SK-N-SH treated with all-trans-retinoic acid at 6 μM for 48 hours (cell line): ENCODE measurements around the gene GPR61.

Source experiments
- ATAC-seq: fragments of 200-7000 bp; cut with Tn5 transposase; 3 replicates; pipeline ENCODE4 v1.9.1; 2020; ENCODE audit warnings: mild to moderate bottlenecking, moderate library complexity
- ARNTL ChIP-seq: fragments of 450-650 bp; formaldehyde crosslinking; IDR thresholded peaks from 2 replicates; pipeline ENCODE4 v1.5.0; 2020; ENCODE audit warnings: low read depth, mild to moderate bottlenecking, moderate library complexity, borderline replicate concordance
- BACH2 ChIP-seq: fragments of 250-450 bp; sonication (Bioruptor Pico); IDR thresholded peaks from 2 replicates; pipeline ENCODE4 v1.9.0; 2021; ENCODE audit warnings: mild to moderate bottlenecking, borderline replicate concordance
- CREB5 ChIP-seq: fragments of 250-450 bp; sonication (Bioruptor Pico); IDR thresholded peaks from 2 replicates; pipeline ENCODE4 v1.5.1; 2020; ENCODE audit warnings: low read depth, mild to moderate bottlenecking, moderate library complexity
- CSDC2 ChIP-seq: fragments of 250-450 bp; sonication (Bioruptor Pico); IDR thresholded peaks from 2 replicates; pipeline ENCODE4 v1.5.0; 2020; ENCODE audit warnings: mild to moderate bottlenecking, moderate library complexity
- CSRNP3 ChIP-seq: fragments of 250-450 bp; sonication (Bioruptor Pico); IDR thresholded peaks from 2 replicates; pipeline ENCODE4 v1.5.1; 2021; ENCODE audit warnings: mild to moderate bottlenecking, moderate library complexity
- ESRRG ChIP-seq: fragments of 250-450 bp; sonication (Bioruptor Pico); IDR thresholded peaks from 2 replicates; pipeline ENCODE4 v1.6.1; 2021; ENCODE audit warnings: mild to moderate bottlenecking
- GLIS3 ChIP-seq: fragments of 250-450 bp; sonication (Bioruptor Pico); IDR thresholded peaks from 2 replicates; pipeline ENCODE4 v1.5.0; 2020; ENCODE audit warnings: mild to moderate bottlenecking, moderate library complexity
- OSR1 ChIP-seq: fragments of 250-450 bp; sonication (Bioruptor Pico); IDR thresholded peaks from 2 replicates; pipeline ENCODE4 v1.8.0; 2022; ENCODE audit warnings: moderate library complexity, mild to moderate bottlenecking, inconsistent platforms
- PATZ1 ChIP-seq: fragments of 250-450 bp; sonication (Bioruptor Pico); IDR thresholded peaks from 2 replicates; pipeline ENCODE4 v1.8.0; 2020; ENCODE audit warnings: mild to moderate bottlenecking, moderate library complexity, borderline replicate concordance
- POU6F1 ChIP-seq: fragments of 250-450 bp; sonication (Bioruptor Pico); IDR thresholded peaks from 2 replicates; pipeline ENCODE4 v1.8.0; 2021; ENCODE audit warnings: low read depth, mild to moderate bottlenecking, moderate library complexity, borderline replicate concordance
- PPARA ChIP-seq: fragments of 250-450 bp; sonication (Bioruptor Pico); IDR thresholded peaks from 2 replicates; pipeline ENCODE4 v1.5.0; 2020; ENCODE audit warnings: mild to moderate bottlenecking, borderline replicate concordance
- RARB ChIP-seq: fragments of 250-450 bp; sonication (Bioruptor Pico); IDR thresholded peaks from 2 replicates; pipeline ENCODE4 v1.8.0; 2021; ENCODE audit warnings: mild to moderate bottlenecking, moderate library complexity
- SNAI2 ChIP-seq: fragments of 250-450 bp; sonication (Bioruptor Pico); IDR thresholded peaks from 2 replicates; pipeline ENCODE4 v1.5.0; 2020; ENCODE audit warnings: mild to moderate bottlenecking, moderate library complexity
- TCF4 ChIP-seq: fragments of 250-450 bp; sonication (Bioruptor Pico); IDR thresholded peaks from 2 replicates; pipeline ENCODE4 v1.8.0; 2021; ENCODE audit warnings: mild to moderate bottlenecking, moderate library complexity, borderline replicate concordance
- TOX ChIP-seq: fragments of 250-450 bp; sonication (Bioruptor Pico); IDR thresholded peaks from 2 replicates; pipeline ENCODE4 v1.8.0; 2021; ENCODE audit warnings: mild to moderate bottlenecking, moderate library complexity, borderline replicate concordance
- TSHZ2 ChIP-seq: fragments of 250-450 bp; sonication (Bioruptor Pico); IDR thresholded peaks from 2 replicates; pipeline ENCODE4 v1.5.0; 2020; ENCODE audit warnings: mild to moderate bottlenecking, moderate library complexity
- ZC3H10 ChIP-seq: fragments of 250-450 bp; sonication (Bioruptor Pico); IDR thresholded peaks from 2 replicates; pipeline ENCODE4 v1.5.1; 2021; ENCODE audit warnings: mild to moderate bottlenecking, moderate library complexity
- ZFP3 ChIP-seq: fragments of 250-450 bp; sonication (Bioruptor Pico); IDR thresholded peaks from 2 replicates; pipeline ENCODE4 v1.5.0; 2020; ENCODE audit warnings: mild to moderate bottlenecking, moderate library complexity
- ZFP30 ChIP-seq: fragments of 450-650 bp; formaldehyde crosslinking; IDR thresholded peaks from 2 replicates; pipeline ENCODE4 v1.5.0; 2022; ENCODE audit warnings: mild to moderate bottlenecking, moderate library complexity
- ZNF565 ChIP-seq: fragments of 450-650 bp; formaldehyde crosslinking; conservative IDR thresholded peaks from 2 replicates; pipeline ENCODE4 v1.5.0; 2020; ENCODE audit warnings: low read depth, mild to moderate bottlenecking, moderate library complexity
- ZNF70 ChIP-seq: fragments of 450-650 bp; formaldehyde crosslinking; IDR thresholded peaks from 2 replicates; pipeline ENCODE4 v1.5.0; 2020; ENCODE audit warnings: mild to moderate bottlenecking, moderate library complexity
- ZNF8 ChIP-seq: fragments of 450-650 bp; formaldehyde crosslinking; IDR thresholded peaks from 2 replicates; pipeline ENCODE4 v1.5.0; 2020; ENCODE audit warnings: mild to moderate bottlenecking, moderate library complexity

Gene GPR61

GRCh38 chr1:109589177-109589576, 49.5 kb downstream of the GPR61 start:
- no peak for ATAC-seq

GRCh38 chr1:109589679-109590078, 50.0 kb downstream of the GPR61 start:
- TF ChIP-seq CSDC2 (CRISPR knock-in tag) (no peak), CREB5 (CRISPR knock-in tag) (no peak), CSRNP3 (CRISPR knock-in tag) (no peak), TOX (no peak), BACH2 (no peak), ZNF70 (CRISPR knock-in tag) (no peak)
- ATAC-seq, result no peak

More at GRCh38 chr1:109589177-109589576, 49.5 kb downstream of the GPR61 start:
- TF ChIP-seq ZFP30 (CRISPR knock-in tag) (no peak), SNAI2 (CRISPR knock-in tag) (no peak), CREB5 (CRISPR knock-in tag) (no peak), CSDC2 (CRISPR knock-in tag) (no peak), ZFP3 (CRISPR knock-in tag) (no peak), POU6F1 (no peak), ARNTL (CRISPR knock-in tag) (no peak), RARB (CRISPR knock-in tag) (no peak)
- TF ChIP-seq, all 23 proteins: peak for 0

- ATAC-seq, result no peak
- TF ChIP-seq CSRNP3 (CRISPR knock-in tag) (no peak), RARB (CRISPR knock-in tag) (no peak), ZNF565 (CRISPR knock-in tag) (no peak), ARNTL (CRISPR knock-in tag) (no peak), CSDC2 (CRISPR knock-in tag) (no peak)
These were observed 53.2 kb downstream of the GPR61 start for GRCh38 chr1:109592916-109593315.

- TF ChIP-seq SNAI2 (CRISPR knock-in tag) (no peak), ZFP3 (CRISPR knock-in tag) (no peak), GLIS3 (no peak), ZC3H10 (CRISPR knock-in tag) (no peak), RARB (CRISPR knock-in tag) (no peak), TSHZ2 (CRISPR knock-in tag) (no peak), TCF4 (no peak), ESRRG (CRISPR knock-in tag) (no peak), ZNF565 (CRISPR knock-in tag) (no peak), ZNF8 (no peak), CSDC2 (CRISPR knock-in tag) (no peak), BACH2 (no peak), OSR1 (CRISPR knock-in tag) (no peak), ZNF70 (CRISPR knock-in tag) (no peak), ARNTL (CRISPR knock-in tag) (no peak), PATZ1 (no peak), PPARA (CRISPR knock-in tag) (no peak)
- ATAC-seq, result no peak
These were observed 55.9 kb downstream of the GPR61 start for GRCh38 chr1:109595531-109595930.
